HEK293 (cell line): ENCODE measurements around the gene TMEM45B.

Source experiments
- CTCF ChIA-PET: fragments of 350-600 bp; formaldehyde crosslinking; extraction: SDS; loops from one replicate; lab custom pipeline; 2021; ENCODE audit warnings: antibody characterized with exemption; lab: Yijun Ruan, JAX
- POLR2A ChIA-PET: fragments of 300-600 bp; formaldehyde crosslinking; extraction: SDS; loops from one replicate; lab custom pipeline; 2020; ENCODE audit warnings: antibody characterized with exemption, inconsistent platforms; lab: Yijun Ruan, JAX
- H3K27ac ChIP-seq: fragments of 200-500 bp; sonication (Bioruptor generic); 2 replicates; pipeline ENCODE4 v1.5.1; 2014; ENCODE audit warnings: low read depth, low read length, control low read depth, inconsistent platforms; ENCODE audit errors: extremely low read depth
- H3K36me3 ChIP-seq, 2 experiments: fragments of 200-500 bp in 1 of 2; sonication (Bioruptor generic) in 1 of 2; 1 replicate in 1 of 2; 2 replicates in 1 of 2; pipeline ENCODE4 v1.5.1; 2014 to 2017; ENCODE audit warnings: inconsistent platforms in 2 of 2, low read length in 2 of 2; ENCODE audit not compliant: control insufficient read depth in 2 of 2, insufficient read depth in 1 of 2
- H3K4me1 ChIP-seq: fragments of 200-500 bp; sonication (Bioruptor generic); 2 replicates; pipeline ENCODE4 v1.5.1; 2014; ENCODE audit warnings: mild to moderate bottlenecking, low read length, inconsistent platforms; ENCODE audit not compliant: control insufficient read depth, insufficient read depth
- H3K4me3 ChIP-seq: 2 replicates; pipeline ENCODE4 v1.5.1; 2011; ENCODE audit warnings: low read depth, mild to moderate bottlenecking, control low read depth, low read length, moderate library complexity
- H3K9me3 ChIP-seq: fragments of 200-500 bp; sonication (Bioruptor generic); 2 replicates; pipeline ENCODE4 v1.5.1; 2014; ENCODE audit warnings: low read depth, low read length, inconsistent platforms; ENCODE audit not compliant: control insufficient read depth, insufficient read depth
- HOXD13 ChIP-seq: sonication (generic); formaldehyde crosslinking; IDR thresholded peaks from 2 replicates; pipeline ENCODE4 v1.8.0; 2022; ENCODE audit warnings: missing genetic modification reagents, borderline replicate concordance
- IKZF3 ChIP-seq: fragments of 450-650 bp; IDR thresholded peaks from 2 replicates; pipeline ENCODE4 v1.5.0; 2018; ENCODE audit warnings: missing biosample characterization, mild to moderate bottlenecking, missing genetic modification characterization, moderate library complexity
- YY2 ChIP-seq: fragments of 450-650 bp; formaldehyde crosslinking; IDR thresholded peaks from 2 replicates; pipeline ENCODE4 v1.5.1; 2016; ENCODE audit warnings: missing biosample characterization, missing genetic modification characterization
- ZNF2 ChIP-seq: fragments of 450-650 bp; formaldehyde crosslinking; IDR thresholded peaks from 2 replicates; pipeline ENCODE4 v1.5.1; 2016; ENCODE audit warnings: missing biosample characterization, missing genetic modification characterization
- ZNF211 ChIP-seq: fragments of 450-650 bp; formaldehyde crosslinking; IDR thresholded peaks from 2 replicates; pipeline ENCODE4 v1.5.1; 2016; ENCODE audit warnings: low read depth, missing biosample characterization, missing genetic modification characterization
- ZNF214 ChIP-seq: fragments of 450-650 bp; formaldehyde crosslinking; IDR thresholded peaks from 2 replicates; pipeline ENCODE4 v1.5.1; 2017; ENCODE audit warnings: missing biosample characterization, mild to moderate bottlenecking, missing genetic modification characterization, borderline replicate concordance
- ZNF221 ChIP-seq: fragments of 450-650 bp; formaldehyde crosslinking; IDR thresholded peaks from 2 replicates; pipeline ENCODE4 v1.5.1; 2017; ENCODE audit warnings: missing biosample characterization, missing genetic modification characterization, borderline replicate concordance
- ZNF24 ChIP-seq: fragments of 450-650 bp; formaldehyde crosslinking; IDR thresholded peaks from 2 replicates; pipeline ENCODE4 v1.5.1; 2016; ENCODE audit warnings: missing biosample characterization, missing genetic modification characterization
- ZNF311 ChIP-seq: fragments of 450-650 bp; formaldehyde crosslinking; IDR thresholded peaks from 2 replicates; pipeline ENCODE4 v1.5.1; 2017; ENCODE audit warnings: missing biosample characterization, missing genetic modification characterization, borderline replicate concordance
- ZNF350 ChIP-seq: fragments of 450-650 bp; formaldehyde crosslinking; IDR thresholded peaks from 2 replicates; pipeline ENCODE4 v1.5.0; 2017; ENCODE audit warnings: missing biosample characterization, mild to moderate bottlenecking, missing genetic modification characterization
- ZNF354C ChIP-seq: fragments of 450-650 bp; formaldehyde crosslinking; IDR thresholded peaks from 2 replicates; pipeline ENCODE4 v1.5.1; 2016; ENCODE audit warnings: missing biosample characterization, missing genetic modification characterization, low read depth, borderline replicate concordance
- ZNF366 ChIP-seq: fragments of 450-650 bp; formaldehyde crosslinking; conservative IDR thresholded peaks from 2 replicates; pipeline ENCODE4 v1.5.1; 2016; ENCODE audit warnings: missing biosample characterization, missing genetic modification characterization
- ZNF37A ChIP-seq: fragments of 450-650 bp; IDR thresholded peaks from 2 replicates; pipeline ENCODE4 v1.5.1; 2018; ENCODE audit warnings: missing biosample characterization, missing genetic modification characterization
- ZNF514 ChIP-seq: fragments of 450-650 bp; formaldehyde crosslinking; IDR thresholded peaks from 2 replicates; pipeline ENCODE4 v1.5.1; 2016; ENCODE audit warnings: missing biosample characterization, missing genetic modification characterization
- ZNF558 ChIP-seq: fragments of 450-650 bp; formaldehyde crosslinking; IDR thresholded peaks from 2 replicates; pipeline ENCODE4 v1.5.1; 2016; ENCODE audit warnings: missing biosample characterization, missing genetic modification characterization
- ZNF560 ChIP-seq: fragments of 450-650 bp; formaldehyde crosslinking; IDR thresholded peaks from 2 replicates; pipeline ENCODE4 v1.5.1; 2017; ENCODE audit warnings: missing biosample characterization, missing genetic modification characterization, borderline replicate concordance
- ZNF561 ChIP-seq: fragments of 450-650 bp; IDR thresholded peaks from 2 replicates; pipeline ENCODE4 v1.5.1; 2018; ENCODE audit warnings: missing biosample characterization, missing genetic modification characterization, borderline replicate concordance
- ZNF600 ChIP-seq: fragments of 450-650 bp; formaldehyde crosslinking; IDR thresholded peaks from 2 replicates; pipeline ENCODE4 v1.5.1; 2016; ENCODE audit warnings: missing biosample characterization, missing genetic modification characterization
- ZNF777 ChIP-seq: fragments of 450-650 bp; formaldehyde crosslinking; IDR thresholded peaks from 2 replicates; pipeline ENCODE4 v1.5.1; 2017; ENCODE audit warnings: missing biosample characterization, missing genetic modification characterization, borderline replicate concordance
- ZSCAN16 ChIP-seq: fragments of 450-650 bp; formaldehyde crosslinking; IDR thresholded peaks from 2 replicates; pipeline ENCODE4 v1.5.1; 2016; ENCODE audit warnings: missing biosample characterization, missing genetic modification characterization
- ZXDB ChIP-seq: fragments of 450-650 bp; formaldehyde crosslinking; IDR thresholded peaks from 2 replicates; pipeline ENCODE4 v1.5.1; 2016; ENCODE audit warnings: missing biosample characterization, missing genetic modification characterization
- TF ChIP-seq, protein P1 (sequence below): fragments of 450-650 bp; formaldehyde crosslinking; IDR thresholded peaks from 2 replicates; pipeline ENCODE4 v1.5.1; 2016; ENCODE audit warnings: missing biosample characterization, missing genetic modification characterization
- TF ChIP-seq, protein P2 (sequence below): fragments of 450-650 bp; formaldehyde crosslinking; IDR thresholded peaks from 2 replicates; pipeline ENCODE4 v1.5.1; 2016; ENCODE audit warnings: missing biosample characterization, missing genetic modification characterization
- TF ChIP-seq, protein P3 (sequence below): fragments of 450-650 bp; formaldehyde crosslinking; IDR thresholded peaks from 2 replicates; pipeline ENCODE4 v1.5.1; 2017; ENCODE audit warnings: missing biosample characterization, missing genetic modification characterization
- TF ChIP-seq, protein P4 (sequence below): fragments of 450-650 bp; formaldehyde crosslinking; IDR thresholded peaks from 2 replicates; pipeline ENCODE4 v1.5.1; 2016; ENCODE audit warnings: missing biosample characterization, missing genetic modification characterization
- TF ChIP-seq, protein P5 (sequence below): fragments of 450-650 bp; formaldehyde crosslinking; IDR thresholded peaks from 2 replicates; pipeline ENCODE4 v1.5.1; 2016; ENCODE audit warnings: missing biosample characterization, missing genetic modification characterization
- TF ChIP-seq, protein P6 (sequence below): fragments of 450-650 bp; formaldehyde crosslinking; IDR thresholded peaks from 2 replicates; pipeline ENCODE4 v1.5.1; 2016; ENCODE audit warnings: missing biosample characterization, missing genetic modification characterization

The TMEM45B gene

DNA sequence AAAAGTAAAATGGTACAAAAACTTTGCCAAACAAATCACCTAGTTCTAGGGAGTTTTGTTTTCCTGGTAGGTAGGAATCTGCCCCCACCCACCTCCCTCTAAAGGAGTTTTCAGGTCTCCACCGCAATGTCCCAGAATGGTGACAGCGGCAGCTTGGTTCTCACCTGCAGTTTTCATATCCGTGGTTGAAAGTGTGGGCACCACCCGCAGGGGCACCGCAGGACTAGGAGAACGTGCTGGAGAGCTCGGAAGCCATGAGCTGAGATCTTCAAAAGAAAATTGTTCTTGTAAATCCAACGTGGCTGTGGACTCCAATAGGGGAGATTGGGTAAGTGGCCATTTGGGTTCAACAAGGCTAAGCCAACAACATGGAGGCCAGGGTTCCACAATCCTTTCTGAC is 68.9 kb downstream of the TMEM45B start:
- peaks cover 26 to 100% of the 10 kb centered on the region in 2 experiments for H3K36me3 ChIP-seq
- no peaks in the 10 kb centered on the region for H3K4me1 ChIP-seq
- no peak overlapping the region for H3K27ac ChIP-seq
- TF ChIP-seq, protein P1, sequence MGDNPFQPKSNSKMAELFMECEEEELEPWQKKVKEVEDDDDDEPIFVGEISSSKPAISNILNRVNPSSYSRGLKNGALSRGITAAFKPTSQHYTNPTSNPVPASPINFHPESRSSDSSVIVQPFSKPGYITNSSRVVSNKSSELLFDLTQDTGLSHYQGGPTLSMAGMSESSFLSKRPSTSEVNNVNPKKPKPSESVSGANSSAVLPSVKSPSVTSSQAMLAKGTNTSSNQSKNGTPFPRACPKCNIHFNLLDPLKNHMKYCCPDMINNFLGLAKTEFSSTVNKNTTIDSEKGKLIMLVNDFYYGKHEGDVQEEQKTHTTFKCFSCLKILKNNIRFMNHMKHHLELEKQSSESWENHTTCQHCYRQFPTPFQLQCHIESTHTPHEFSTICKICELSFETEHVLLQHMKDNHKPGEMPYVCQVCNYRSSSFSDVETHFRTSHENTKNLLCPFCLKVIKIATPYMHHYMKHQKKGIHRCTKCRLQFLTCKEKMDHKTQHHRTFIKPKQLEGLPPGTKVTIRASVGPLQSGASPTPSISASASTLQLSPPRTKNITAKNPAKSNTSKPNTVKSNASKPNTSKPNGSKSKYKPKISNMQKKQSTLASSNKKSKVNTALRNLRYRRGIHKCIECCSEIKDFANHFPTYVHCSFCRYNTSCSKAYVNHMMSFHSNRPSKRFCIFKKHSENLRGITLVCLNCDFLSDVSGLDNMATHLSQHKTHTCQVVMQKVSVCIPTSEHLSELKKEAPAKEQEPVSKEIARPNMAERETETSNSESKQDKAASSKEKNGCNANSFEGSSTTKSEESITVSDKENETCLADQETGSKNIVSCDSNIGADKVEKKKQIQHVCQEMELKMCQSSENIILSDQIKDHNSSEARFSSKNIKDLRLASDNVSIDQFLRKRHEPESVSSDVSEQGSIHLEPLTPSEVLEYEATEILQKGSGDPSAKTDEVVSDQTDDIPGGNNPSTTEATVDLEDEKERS: no peak
- TF ChIP-seq ZNF350 (tag by site-specific recombination): no peak
- TF ChIP-seq ZNF777: no peak
- POLR2A ChIA-PET: interaction anchor here (0.6 kb wide), 1 partner anchor 196 kb away, joined by 4 read pairs; no protein-coding TSS in a partner anchor
- no peaks in the 10 kb centered on the region for H3K9me3 ChIP-seq
- H3K4me3 ChIP-seq: no peak overlapping the region
- CTCF ChIA-PET: no interaction called here

DNA sequence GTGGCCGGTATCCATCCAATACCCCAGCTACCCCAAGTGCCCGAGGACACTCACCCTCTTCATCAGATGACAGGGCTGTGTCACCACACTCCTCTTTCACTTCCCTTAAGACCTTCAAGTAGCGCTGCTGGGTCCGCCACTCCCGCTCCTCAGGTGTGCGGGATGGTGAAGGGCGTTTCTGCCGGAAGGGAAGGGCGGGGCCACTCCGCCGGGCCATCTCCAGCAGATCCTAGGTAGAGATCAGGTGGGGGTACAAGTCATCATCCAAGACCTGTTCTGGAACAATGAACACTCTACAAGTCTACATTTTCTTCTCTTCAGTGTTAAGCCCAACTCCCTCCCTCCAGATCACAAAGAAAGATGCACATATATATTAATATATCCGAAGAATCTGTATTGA is 69.7 kb downstream of the TMEM45B start:
- CTCF ChIA-PET: no interaction called here

DNA sequence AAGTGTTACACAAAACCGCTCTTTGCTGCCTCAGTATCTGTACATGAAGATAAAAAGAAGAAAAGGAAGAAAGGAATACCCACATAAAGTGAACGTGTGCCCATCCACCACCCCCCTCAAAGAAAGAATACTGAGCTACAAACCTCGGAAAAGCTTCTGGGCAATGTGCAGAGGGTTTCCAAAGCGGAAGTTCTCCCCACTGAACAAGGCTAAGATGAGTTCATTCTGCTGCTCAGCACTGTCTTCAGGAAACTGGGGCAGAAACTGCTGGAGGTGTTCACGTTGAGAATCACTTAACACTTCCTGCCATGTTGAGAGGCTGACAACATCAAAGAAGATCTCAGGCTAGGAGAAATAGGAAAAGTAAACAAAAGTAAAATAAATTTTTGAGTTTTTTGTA is 72.8 kb downstream of the TMEM45B start:
- no peak for TF ChIP-seq ZNF221 (tag by site-specific recombination)
- TF ChIP-seq, protein P2, sequence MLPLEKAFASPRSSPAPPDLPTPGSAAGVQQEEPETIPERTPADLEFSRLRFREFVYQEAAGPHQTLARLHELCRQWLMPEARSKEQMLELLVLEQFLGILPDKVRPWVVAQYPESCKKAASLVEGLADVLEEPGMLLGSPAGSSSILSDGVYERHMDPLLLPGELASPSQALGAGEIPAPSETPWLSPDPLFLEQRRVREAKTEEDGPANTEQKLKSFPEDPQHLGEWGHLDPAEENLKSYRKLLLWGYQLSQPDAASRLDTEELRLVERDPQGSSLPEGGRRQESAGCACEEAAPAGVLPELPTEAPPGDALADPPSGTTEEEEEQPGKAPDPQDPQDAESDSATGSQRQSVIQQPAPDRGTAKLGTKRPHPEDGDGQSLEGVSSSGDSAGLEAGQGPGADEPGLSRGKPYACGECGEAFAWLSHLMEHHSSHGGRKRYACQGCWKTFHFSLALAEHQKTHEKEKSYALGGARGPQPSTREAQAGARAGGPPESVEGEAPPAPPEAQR: no peak
- no peak for TF ChIP-seq ZNF560 (tag by site-specific recombination)
- TF ChIP-seq ZNF211: no peak
- TF ChIP-seq, protein P3, sequence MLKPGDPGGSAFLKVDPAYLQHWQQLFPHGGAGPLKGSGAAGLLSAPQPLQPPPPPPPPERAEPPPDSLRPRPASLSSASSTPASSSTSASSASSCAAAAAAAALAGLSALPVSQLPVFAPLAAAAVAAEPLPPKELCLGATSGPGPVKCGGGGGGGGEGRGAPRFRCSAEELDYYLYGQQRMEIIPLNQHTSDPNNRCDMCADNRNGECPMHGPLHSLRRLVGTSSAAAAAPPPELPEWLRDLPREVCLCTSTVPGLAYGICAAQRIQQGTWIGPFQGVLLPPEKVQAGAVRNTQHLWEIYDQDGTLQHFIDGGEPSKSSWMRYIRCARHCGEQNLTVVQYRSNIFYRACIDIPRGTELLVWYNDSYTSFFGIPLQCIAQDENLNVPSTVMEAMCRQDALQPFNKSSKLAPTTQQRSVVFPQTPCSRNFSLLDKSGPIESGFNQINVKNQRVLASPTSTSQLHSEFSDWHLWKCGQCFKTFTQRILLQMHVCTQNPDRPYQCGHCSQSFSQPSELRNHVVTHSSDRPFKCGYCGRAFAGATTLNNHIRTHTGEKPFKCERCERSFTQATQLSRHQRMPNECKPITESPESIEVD (tag by site-specific recombination): no peak
- TF ChIP-seq, protein P4, sequence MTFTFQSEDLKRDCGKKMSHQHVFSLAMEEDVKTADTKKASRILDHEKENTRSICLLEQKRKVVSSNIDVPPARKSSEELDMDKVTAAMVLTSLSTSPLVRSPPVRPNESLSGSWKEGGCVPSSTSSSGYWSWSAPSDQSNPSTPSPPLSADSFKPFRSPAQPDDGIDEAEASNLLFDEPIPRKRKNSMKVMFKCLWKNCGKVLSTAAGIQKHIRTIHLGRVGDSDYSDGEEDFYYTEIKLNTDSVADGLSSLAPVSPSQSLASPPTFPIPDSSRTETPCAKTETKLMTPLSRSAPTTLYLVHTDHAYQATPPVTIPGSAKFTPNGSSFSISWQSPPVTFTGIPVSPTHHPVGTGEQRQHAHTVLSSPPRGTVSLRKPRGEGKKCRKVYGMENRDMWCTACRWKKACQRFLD (tag by site-specific recombination): no peak
- no peak for TF ChIP-seq ZNF777
- TF ChIP-seq ZSCAN16 (tag by site-specific recombination): no peak
- TF ChIP-seq ZNF37A (tag by site-specific recombination): no peak
- TF ChIP-seq HOXD13 (CRISPR knock-in tag): no peak
- TF ChIP-seq ZXDB: no peak
- TF ChIP-seq, protein P5, sequence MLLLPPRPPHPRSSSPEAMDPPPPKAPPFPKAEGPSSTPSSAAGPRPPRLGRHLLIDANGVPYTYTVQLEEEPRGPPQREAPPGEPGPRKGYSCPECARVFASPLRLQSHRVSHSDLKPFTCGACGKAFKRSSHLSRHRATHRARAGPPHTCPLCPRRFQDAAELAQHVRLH (tag by site-specific recombination): no peak
- no peak for TF ChIP-seq ZNF514 (tag by site-specific recombination)
- TF ChIP-seq ZNF561 (tag by site-specific recombination): no peak
- Histone ChIP-seq H3K4me3 (no peak overlapping the region), H3K27ac (no peak overlapping the region), H3K4me1 (no peaks in the 10 kb centered on the region), H3K9me3 (no peaks in the 10 kb centered on the region), H3K36me3 (peaks cover 38 to 100% of the 10 kb centered on the region in 2 experiments)
- ChIA-PET POLR2A (no interaction called here), CTCF (no interaction called here)

More for the DNA sequence above, 69.7 kb downstream of the TMEM45B start:
- H3K27ac ChIP-seq: no peak overlapping the region
- POLR2A ChIA-PET: no interaction called here
- no peaks in the 10 kb centered on the region for H3K9me3 ChIP-seq
- no peak overlapping the region for H3K4me3 ChIP-seq
- no peaks in the 10 kb centered on the region for H3K4me1 ChIP-seq
- TF ChIP-seq ZNF366 (tag by site-specific recombination): no peak
- TF ChIP-seq IKZF3 (tag by site-specific recombination): no peak
- no peak for TF ChIP-seq ZNF214
- no peak for TF ChIP-seq YY2
- TF ChIP-seq ZNF354C (tag by site-specific recombination): no peak
- TF ChIP-seq ZNF24: no peak
- no peak for TF ChIP-seq ZNF600 (tag by site-specific recombination)
- no peak for TF ChIP-seq ZNF311 (tag by site-specific recombination)
- TF ChIP-seq, protein P6, sequence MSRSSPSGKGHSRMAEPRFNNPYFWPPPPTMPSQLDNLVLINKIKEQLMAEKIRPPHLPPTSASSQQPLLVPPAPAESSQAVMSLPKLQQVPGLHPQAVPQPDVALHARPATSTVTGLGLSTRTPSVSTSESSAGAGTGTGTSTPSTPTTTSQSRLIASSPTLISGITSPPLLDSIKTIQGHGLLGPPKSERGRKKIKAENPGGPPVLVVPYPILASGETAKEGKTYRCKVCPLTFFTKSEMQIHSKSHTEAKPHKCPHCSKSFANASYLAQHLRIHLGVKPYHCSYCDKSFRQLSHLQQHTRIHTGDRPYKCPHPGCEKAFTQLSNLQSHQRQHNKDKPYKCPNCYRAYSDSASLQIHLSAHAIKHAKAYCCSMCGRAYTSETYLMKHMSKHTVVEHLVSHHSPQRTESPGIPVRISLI: no peak
- no peak for TF ChIP-seq ZNF2 (tag by site-specific recombination)
- no peak for TF ChIP-seq ZNF558 (tag by site-specific recombination)
- TF ChIP-seq, all 188 proteins: peak for 0
- peaks cover 29 to 100% of the 10 kb centered on the region in 2 experiments for H3K36me3 ChIP-seq
